Smooth muscle cell (in vitro differentiated cells): ENCODE measurements around the gene REEP6. TPM values are rescaled to one million over a fixed set of nuclear protein-coding genes. Genes with fewer than 3 reads are reported as not detected.

ENCODE experiments used
- DNase-seq: peaks from one replicate; lab custom pipeline; 2025; ENCODE audit not compliant: unreplicated experiment; lab: John Stamatoyannopoulos, UW
- H2AFZ ChIP-seq: fragments of 200-600 bp; sonication (generic); 2 replicates; pipeline ENCODE4 v1.6.0; 2016; ENCODE audit warnings: antibody characterized with exemption, low read depth, mild to moderate bottlenecking
- H3F3A ChIP-seq: fragments of 200-600 bp; sonication (generic); 2 replicates; pipeline ENCODE4 v1.6.0; 2017; ENCODE audit warnings: antibody characterized with exemption, low read depth
- H3K27ac ChIP-seq: fragments of 200-600 bp; sonication (generic); 2 replicates; pipeline ENCODE4 v1.5.1; 2016; ENCODE audit warnings: low read depth, mild to moderate bottlenecking
- H3K27me3 ChIP-seq: fragments of 200-600 bp; sonication (generic); 2 replicates; pipeline ENCODE4 v1.6.1; 2016; ENCODE audit warnings: low read depth, mild to moderate bottlenecking
- H3K36me3 ChIP-seq: fragments of 200-600 bp; sonication (generic); 2 replicates; pipeline ENCODE4 v1.5.1; 2016; ENCODE audit warnings: low read depth
- H3K4me1 ChIP-seq: fragments of 200-600 bp; sonication (generic); 2 replicates; pipeline ENCODE4 v1.5.1; 2016; ENCODE audit warnings: low read depth
- H3K4me2 ChIP-seq: fragments of 200-600 bp; sonication (generic); 2 replicates; pipeline ENCODE4 v1.6.0; 2016; ENCODE audit warnings: mild to moderate bottlenecking
- H3K4me3 ChIP-seq: fragments of 200-600 bp; sonication (generic); 2 replicates; pipeline ENCODE4 v1.5.1; 2016; ENCODE audit warnings: mild to moderate bottlenecking
- H3K79me2 ChIP-seq: fragments of 200-600 bp; sonication (generic); 2 replicates; pipeline ENCODE4 v1.6.0; 2016; ENCODE audit warnings: low read depth, mild to moderate bottlenecking
- H3K9ac ChIP-seq: fragments of 200-600 bp; sonication (generic); 2 replicates; pipeline ENCODE4 v1.6.0; 2016; ENCODE audit warnings: low read depth
- H3K9me3 ChIP-seq: fragments of 200-600 bp; sonication (generic); replicated peaks from 2 replicates; pipeline ENCODE4 v1.5.1; 2016; ENCODE audit warnings: low read depth
- H4K20me1 ChIP-seq: fragments of 200-600 bp; sonication (generic); 2 replicates; pipeline ENCODE4 v1.6.0; 2016; ENCODE audit warnings: low read depth
- WGBS: methylation state at CpG from one replicate; pipeline ENCODE4 v1.1.7; 2016; ENCODE audit warnings: low lambda C conversion rate; 5-methylcytosine and 5-hydroxymethylcytosine counted together
- polyA plus RNA-seq: library from polyadenylated mRNA; unstranded; fragments of >200 nt; fragmentation: Nextera tagmentation; extraction: Ambion mirVana; gene quantifications from 2 replicates; pipeline ENCODE4 v1.2.1, GENCODE V29; 2016
- total RNA-seq: library from RNA; depleted of rRNA; stranded (reverse); fragments of >200 nt; gene quantifications from 2 replicates; pipeline ENCODE4 v1.2.3, GENCODE V29; 2014
- TF ChIP-seq, protein P1 (sequence below): fragments of 200-600 bp; sonication (generic); IDR thresholded peaks from 2 replicates; pipeline ENCODE4 v1.5.1; 2017; ENCODE audit warnings: borderline replicate concordance, mild to moderate bottlenecking, antibody characterized with exemption; ENCODE audit not compliant: insufficient read depth, poor library complexity, severe bottlenecking

The REEP6 gene
- total and polyA plus RNA-seq, 2 experiments from 2014 or later = 7.0 to 15.1 TPM

DNA sequence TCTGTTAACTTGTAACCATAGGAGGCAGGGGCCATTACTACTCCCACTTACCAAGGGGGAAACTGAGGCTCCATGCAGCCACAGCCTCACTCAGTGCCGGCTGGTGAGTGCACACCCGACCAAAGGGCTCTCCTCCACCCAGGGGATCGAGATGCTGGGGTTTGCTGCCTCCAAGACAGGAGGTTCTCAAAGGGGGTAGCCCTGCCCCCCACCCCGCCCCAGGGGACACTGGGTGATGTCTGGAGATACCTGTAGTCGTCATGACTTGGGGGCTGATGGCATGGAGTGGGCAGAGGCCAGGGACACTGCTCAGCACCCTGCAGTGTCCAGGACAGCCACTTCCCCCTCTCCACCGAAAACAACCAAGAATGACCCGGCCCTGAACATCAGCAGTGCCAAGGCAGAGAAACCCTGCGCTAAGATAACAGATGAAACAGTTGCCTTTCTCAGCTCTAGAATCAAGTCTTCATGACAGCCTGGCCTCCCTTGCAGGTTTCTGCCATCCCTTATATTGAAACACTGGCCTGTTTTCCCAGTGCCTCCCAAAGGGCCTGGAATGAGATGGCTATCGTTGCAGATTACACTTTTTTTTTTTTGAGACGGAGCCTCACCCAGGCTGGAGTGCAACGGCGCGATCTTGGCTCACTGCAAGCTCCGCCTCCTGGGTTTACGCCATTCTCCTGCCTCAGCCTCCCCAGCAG lies 3.3 kb downstream of the REEP6 start:
- Histone ChIP-seq H3K27ac (no peak overlapping the region), H3K4me2 (no peak overlapping the region), H3K9ac (no peak overlapping the region), H3K27me3 (no peaks in the 10 kb centered on the region), H3K9me3 (no peaks in the 10 kb centered on the region), H3K79me2 (no peaks in the 10 kb centered on the region), H3F3A (no peaks in the 10 kb centered on the region), H3K4me1 (peaks cover 12% of the 10 kb centered on the region), H3K4me3 (no peak overlapping the region), H4K20me1 (no peaks in the 10 kb centered on the region), H2AFZ (no peak overlapping the region), H3K36me3 (no peaks in the 10 kb centered on the region)
- no peak for DNase-seq
- TF ChIP-seq, protein P1, sequence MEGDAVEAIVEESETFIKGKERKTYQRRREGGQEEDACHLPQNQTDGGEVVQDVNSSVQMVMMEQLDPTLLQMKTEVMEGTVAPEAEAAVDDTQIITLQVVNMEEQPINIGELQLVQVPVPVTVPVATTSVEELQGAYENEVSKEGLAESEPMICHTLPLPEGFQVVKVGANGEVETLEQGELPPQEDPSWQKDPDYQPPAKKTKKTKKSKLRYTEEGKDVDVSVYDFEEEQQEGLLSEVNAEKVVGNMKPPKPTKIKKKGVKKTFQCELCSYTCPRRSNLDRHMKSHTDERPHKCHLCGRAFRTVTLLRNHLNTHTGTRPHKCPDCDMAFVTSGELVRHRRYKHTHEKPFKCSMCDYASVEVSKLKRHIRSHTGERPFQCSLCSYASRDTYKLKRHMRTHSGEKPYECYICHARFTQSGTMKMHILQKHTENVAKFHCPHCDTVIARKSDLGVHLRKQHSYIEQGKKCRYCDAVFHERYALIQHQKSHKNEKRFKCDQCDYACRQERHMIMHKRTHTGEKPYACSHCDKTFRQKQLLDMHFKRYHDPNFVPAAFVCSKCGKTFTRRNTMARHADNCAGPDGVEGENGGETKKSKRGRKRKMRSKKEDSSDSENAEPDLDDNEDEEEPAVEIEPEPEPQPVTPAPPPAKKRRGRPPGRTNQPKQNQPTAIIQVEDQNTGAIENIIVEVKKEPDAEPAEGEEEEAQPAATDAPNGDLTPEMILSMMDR = no peak
- WGBS = 82% methylated on average over 15 of the region's 15 CpGs

DNA sequence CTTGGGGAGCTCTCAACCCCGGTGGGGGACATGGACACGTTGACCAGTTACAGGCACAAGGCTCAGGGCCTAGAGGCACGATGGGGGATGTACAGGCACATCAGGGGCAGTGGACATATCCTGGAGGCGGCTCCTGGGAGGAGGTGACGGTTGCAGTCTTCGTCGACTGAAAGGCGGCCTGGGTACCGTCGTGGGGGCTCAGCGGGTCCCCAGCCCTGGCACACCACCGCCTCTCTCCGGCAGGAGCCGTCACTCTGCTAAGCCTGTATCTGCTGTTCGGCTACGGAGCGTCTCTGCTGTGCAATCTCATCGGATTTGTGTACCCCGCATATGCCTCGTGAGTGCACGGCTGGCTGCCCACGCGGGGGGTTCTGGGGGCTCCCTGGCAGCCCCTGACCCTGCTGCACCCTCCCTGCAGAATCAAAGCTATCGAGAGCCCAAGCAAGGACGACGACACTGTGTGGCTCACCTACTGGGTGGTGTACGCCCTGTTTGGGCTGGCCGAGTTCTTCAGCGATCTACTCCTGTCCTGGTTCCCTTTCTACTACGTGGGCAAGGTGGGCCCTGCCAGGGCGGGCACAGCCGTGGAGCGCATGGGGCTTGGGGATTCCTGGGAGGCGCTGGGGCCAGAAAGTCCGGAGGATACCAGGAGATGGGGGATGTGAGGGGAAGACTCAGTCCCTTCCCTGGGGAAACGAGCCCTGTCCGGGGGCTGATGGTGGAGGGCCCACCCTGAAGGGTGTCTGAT lies 4.2 kb downstream of the REEP6 start:
- H3K27ac ChIP-seq = no peak overlapping the region

DNA sequence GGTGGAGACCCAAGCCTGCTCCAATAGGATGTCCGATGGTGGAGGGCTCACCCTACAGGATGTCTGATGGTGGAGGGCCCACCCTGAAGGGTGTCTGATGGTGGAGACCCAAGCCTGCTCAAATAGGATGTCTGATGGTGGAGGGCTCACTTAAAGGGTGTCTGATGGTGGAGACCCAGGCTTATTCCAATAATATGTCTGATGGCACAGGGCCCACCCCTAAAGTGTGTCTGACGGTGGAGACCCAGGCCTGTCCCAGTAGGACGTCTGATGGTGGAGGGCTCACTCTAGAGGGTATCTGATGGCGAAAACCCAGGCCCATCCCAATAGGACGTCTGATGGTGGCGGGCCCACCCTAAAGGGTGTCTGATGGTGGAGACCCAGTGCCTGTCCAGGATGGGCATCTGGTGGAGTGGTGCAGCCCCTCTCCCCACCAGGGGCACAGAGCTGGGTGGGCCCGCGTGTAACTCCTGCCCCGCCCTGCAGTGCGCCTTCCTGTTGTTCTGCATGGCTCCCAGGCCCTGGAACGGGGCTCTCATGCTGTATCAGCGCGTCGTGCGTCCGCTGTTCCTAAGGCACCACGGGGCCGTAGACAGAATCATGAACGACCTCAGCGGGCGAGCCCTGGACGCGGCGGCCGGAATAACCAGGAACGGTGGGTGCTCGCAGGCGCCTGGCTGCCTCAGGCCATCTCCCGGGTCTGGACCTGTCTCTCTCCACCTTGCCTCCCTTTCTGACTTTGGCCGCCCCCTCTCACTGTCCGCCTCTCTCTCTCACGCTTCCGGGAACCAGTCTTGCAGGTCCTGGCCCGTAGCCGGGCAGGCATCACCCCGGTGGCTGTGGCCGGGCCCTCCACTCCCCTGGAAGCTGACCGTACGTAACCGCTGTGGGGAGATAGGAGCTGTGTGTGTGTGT lies 5.1 kb downstream of the REEP6 start:
- Histone ChIP-seq H3K27ac (no peak overlapping the region), H3K9ac (no peak overlapping the region), H2AFZ (no peak overlapping the region), H3K9me3 (no peaks in the 10 kb centered on the region), H3K36me3 (no peaks in the 10 kb centered on the region), H3K4me1 (peaks cover 5% of the 10 kb centered on the region), H3K4me3 (no peak overlapping the region), H3K4me2 (no peak overlapping the region), H4K20me1 (no peaks in the 10 kb centered on the region), H3K79me2 (no peaks in the 10 kb centered on the region), H3F3A (no peaks in the 10 kb centered on the region), H3K27me3 (no peaks in the 10 kb centered on the region)
- 86% methylated on average over 32 of the region's 40 CpGs for WGBS
- no peak for DNase-seq
- TF ChIP-seq, protein P1 = no peak

More for the DNA sequence above, 4.2 kb downstream of the REEP6 start:
- TF ChIP-seq, protein P1 = no peak
- Histone ChIP-seq H3K4me2 (no peak overlapping the region), H3K9ac (no peak overlapping the region), H4K20me1 (no peaks in the 10 kb centered on the region), H3F3A (no peaks in the 10 kb centered on the region), H3K36me3 (no peaks in the 10 kb centered on the region), H2AFZ (no peak overlapping the region), H3K79me2 (no peaks in the 10 kb centered on the region), H3K4me3 (no peak overlapping the region), H3K4me1 (peaks cover 5% of the 10 kb centered on the region), H3K27me3 (no peaks in the 10 kb centered on the region), H3K9me3 (no peaks in the 10 kb centered on the region)
- WGBS = 90% methylated on average over 37 of the region's 37 CpGs
- DNase-seq = no peak
